GM12892 (cell line): ENCODE measurements around the gene FIGNL2. TPM values are rescaled to one million over a fixed set of nuclear protein-coding genes. Genes with fewer than 3 reads are reported as not detected.

Experiments
- DNase-seq: peaks from one replicate; pipeline ENCODE4 v3.0.0; 2011; ENCODE audit not compliant: insufficient read length
- FAIRE-seq: peaks from 2 replicates; lab custom pipeline; 2011; peaks lifted over from hg19 to GRCh38; lab: Jason Lieb, UNC
- POLR2A ChIP-seq: IDR thresholded peaks from 2 replicates; pipeline ENCODE4 v1.6.1; 2011; ENCODE audit warnings: low read depth, low read length, control low read depth
- POLR2AphosphoS5 ChIP-seq: IDR thresholded peaks from 2 replicates; pipeline ENCODE4 v1.6.1; 2011; ENCODE audit warnings: low read depth, low read length, control low read depth
- TAF1 ChIP-seq: IDR thresholded peaks from 2 replicates; pipeline ENCODE4 v1.6.1; 2011; ENCODE audit warnings: low read depth, mild to moderate bottlenecking, control low read depth, low read length, borderline replicate concordance
- polyA plus RNA-seq: library from polyadenylated mRNA; unstranded; fragments of >200 nt; gene quantifications from one replicate; pipeline ENCODE4 v1.2.1, GENCODE V29; 2012; ENCODE audit warnings: missing spikeins, inconsistent platforms; ENCODE audit not compliant: missing spikeins

The FIGNL2 gene, protein sequence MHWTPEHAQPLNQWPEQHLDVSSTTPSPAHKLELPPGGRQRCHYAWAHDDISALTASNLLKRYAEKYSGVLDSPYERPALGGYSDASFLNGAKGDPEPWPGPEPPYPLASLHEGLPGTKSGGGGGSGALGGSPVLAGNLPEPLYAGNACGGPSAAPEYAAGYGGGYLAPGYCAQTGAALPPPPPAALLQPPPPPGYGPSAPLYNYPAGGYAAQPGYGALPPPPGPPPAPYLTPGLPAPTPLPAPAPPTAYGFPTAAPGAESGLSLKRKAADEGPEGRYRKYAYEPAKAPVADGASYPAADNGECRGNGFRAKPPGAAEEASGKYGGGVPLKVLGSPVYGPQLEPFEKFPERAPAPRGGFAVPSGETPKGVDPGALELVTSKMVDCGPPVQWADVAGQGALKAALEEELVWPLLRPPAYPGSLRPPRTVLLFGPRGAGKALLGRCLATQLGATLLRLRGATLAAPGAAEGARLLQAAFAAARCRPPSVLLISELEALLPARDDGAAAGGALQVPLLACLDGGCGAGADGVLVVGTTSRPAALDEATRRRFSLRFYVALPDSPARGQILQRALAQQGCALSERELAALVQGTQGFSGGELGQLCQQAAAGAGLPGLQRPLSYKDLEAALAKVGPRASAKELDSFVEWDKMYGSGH
- not detected for polyA plus RNA-seq

DNA sequence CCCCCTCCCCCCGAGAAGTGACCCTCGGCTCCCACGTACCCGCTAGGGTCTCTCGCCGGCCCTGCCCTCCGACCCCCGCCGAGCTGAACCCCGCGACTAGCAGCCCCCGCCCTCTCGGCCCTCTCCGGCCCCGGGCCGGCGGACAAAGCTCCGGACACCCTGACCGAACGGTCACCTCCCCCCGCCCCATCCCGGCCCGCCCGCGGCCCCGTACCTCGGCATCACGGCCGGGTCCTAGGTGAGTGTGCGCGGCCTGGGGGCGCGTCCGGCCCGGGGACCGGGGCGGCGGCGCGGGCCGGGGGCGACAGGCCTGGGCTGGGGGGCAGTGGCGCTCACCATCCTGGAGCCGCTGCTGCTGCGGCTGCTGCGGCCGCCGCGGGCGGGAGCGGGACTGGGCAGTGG lies at the start of gene FIGNL2:
Gene FIGNL2, minus strand, starts transcription at position 393 of the 402 bp plus-strand sequence. CDS start 26,305 bp downstream, outside the sequence.
- DNase-seq (no peak), FAIRE-seq (no peak)
- no peak for TF ChIP-seq POLR2A
- no peak for TF ChIP-seq TAF1
- TF ChIP-seq POLR2AphosphoS5, result no peak

DNA sequence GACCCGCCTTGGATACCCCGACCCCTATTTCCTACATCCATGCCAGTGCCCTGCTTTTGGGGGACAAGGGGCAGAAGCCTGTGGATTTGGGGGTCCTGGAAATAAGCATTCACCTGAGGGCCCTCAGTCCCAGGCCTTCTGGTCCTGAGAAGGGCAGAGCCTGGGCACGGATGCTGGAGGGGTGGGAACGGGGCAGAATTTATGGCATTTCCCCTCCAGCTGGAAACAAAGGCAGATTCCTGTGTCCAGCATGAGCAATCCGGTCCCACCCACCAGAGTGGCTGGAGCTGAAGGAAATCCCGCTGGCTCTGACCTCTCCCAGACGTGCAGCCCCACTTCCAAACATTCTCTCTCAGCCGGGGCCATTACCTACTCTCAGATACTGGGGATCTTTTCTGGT lies 48.7 kb upstream of the FIGNL2 start:
- DNase-seq, result no peak
- TF ChIP-seq POLR2A (no peak), TAF1 (no peak), POLR2AphosphoS5 (no peak)
- no peak for FAIRE-seq

DNA sequence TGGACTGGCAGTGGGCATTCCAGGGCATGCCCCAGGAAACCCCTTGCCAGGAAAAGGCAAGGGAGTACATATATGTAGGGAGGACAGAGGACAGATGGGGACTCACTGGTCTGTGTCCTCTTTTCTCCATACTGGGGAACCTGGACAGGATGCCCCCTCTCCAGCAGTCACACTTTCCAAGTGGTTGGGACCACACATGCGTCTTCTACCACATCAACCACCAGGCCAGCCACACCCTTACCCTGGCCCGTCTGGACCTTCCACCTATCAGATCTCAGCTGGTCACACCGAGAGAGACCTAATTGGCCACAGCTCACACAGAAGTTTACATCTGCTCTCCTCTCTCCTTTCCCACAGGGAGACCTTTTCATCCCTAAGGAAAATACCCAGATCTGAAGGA lies 47.7 kb upstream of the FIGNL2 start:
- no peak for FAIRE-seq
- DNase-seq, result no peak
- TF ChIP-seq POLR2AphosphoS5 (no peak), TAF1 (no peak), POLR2A (no peak)

DNA sequence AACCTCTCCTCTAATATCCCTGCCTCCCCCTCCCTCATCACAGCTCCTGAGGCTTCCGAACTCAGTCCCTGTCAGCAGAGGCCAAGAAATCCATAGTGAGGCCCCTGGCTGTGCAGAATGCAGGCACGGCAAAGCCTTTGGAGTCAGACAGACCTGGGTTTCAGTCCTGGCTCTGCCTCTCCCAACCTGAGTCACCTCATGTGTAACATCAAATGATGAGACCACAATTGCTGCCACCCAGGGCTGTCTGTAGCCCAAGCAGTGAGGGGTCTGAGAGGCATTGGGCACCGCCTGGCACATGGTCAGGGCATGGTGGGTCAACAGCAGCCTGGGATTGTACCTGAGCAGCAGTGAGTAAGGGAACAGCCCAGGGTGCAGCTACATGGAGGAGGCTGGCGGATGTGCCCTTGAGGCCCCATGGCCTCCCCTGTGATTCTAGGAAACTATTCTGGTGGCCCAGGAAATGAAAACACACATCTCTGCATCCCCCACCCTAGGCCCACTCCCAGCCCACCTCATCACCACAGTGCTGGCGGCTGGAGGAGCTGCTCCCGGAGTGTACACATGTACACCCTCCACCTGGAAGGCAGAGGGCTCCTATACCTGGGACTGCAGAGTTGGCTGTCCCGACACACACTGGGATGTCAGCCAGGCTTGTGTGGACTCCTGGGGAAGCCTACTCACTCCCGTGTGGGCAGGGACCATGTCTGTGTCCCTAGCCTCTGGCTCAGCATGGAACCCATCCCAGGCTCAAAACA lies 47.0 kb upstream of the FIGNL2 start:
- FAIRE-seq, result no peak
- no peak for TF ChIP-seq POLR2AphosphoS5
- no peak for TF ChIP-seq POLR2A
- TF ChIP-seq TAF1, result no peak
- no peak for DNase-seq

DNA sequence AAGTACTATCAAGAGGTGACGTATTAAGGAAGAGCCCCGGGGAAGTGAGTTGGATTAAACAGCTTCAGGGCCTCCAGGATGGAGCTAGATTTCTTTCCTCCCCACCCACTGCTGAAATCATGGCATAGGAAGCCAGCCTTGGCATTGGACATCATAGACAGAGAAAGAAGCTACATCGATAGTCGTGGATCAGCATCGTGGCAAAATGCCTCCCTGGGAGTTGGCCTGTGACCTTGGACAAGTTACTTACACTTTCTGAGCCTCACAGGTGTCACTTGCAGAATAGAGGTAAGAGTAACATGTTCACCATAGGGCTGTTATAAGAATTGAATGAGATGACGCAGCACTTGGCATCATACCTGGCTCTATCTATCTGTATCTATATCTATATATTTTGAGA lies 45.3 kb upstream of the FIGNL2 start:
- no peak for FAIRE-seq
- DNase-seq, result no peak
- TF ChIP-seq POLR2A (no peak), POLR2AphosphoS5 (no peak), TAF1 (no peak)

DNA sequence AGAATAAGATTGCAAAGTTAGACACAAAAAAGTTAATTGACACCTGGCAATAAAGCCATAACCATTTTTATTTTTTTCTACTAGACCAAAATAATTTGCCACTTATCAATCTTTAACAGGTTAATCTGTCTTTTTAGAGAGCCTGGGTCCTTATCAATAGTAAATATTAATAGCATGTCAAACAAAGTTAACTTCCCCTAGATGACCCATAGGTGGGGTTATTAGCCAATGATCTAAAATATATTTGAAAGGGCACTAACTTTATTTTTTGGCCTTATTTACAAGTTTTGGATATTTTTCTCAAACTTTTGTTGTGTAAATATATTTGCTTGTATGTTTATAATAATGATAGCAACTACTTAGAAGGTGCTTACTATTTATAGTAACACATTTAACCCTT lies 43.3 kb upstream of the FIGNL2 start:
- no peak for FAIRE-seq
- TF ChIP-seq POLR2AphosphoS5 (no peak), POLR2A (no peak), TAF1 (no peak)

DNA sequence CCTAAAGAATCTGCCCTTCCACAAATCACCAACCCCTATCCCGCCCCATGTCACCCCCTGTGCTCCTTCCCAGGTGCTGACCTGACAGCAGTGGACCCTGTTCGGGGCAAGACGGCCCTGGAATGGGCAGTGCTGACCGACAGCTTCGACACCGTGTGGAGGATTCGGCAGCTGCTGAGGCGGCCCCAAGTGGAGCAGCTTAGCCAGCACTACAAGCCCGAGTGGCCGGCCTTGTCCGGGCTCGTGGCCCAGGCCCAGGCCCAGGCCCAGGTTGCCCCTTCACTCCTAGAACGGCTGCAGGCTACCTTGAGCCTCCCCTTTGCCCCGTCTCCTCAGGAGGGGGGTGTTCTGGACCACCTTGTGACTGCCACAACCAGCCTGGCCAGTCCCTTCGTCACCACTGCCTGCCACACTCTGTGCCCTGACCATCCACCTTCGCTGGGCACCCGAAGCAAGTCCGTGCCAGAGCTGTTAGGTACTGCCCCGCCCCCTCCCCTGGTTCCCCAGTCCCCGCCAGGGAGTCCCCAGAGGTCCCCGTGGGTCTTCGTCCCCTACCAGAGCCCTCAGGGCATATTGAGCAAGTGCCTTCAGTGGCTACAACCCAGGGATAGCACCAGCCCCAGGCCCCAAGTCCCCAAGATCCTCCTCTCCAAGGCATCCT lies 42.1 kb upstream of the FIGNL2 start:
- TF ChIP-seq TAF1 (no peak), POLR2A (no peak), POLR2AphosphoS5 (no peak)
- DNase-seq (no peak), FAIRE-seq (no peak)

More for the DNA sequence above, 43.3 kb upstream of the FIGNL2 start:
- no peak for DNase-seq

DNA sequence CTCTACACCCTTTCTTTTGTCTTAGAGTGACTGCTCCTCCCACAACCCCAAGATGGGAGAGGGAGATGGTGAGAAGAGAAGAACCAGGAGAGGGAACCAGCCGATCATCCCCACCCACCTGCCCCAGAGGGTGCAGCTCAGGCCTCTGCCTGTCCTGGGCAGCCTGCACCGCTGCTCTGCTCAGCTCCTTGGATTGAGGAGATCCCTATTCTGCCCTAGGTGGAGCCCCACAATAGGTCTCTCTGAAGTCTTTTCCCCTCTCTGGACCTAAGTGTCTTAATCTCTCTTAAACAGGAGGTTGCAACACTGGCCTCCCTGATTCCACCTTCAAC lies 41.6 kb upstream of the FIGNL2 start:
- DNase-seq (no peak), FAIRE-seq (no peak)
- TF ChIP-seq TAF1 (no peak), POLR2AphosphoS5 (no peak), POLR2A (no peak)

DNA sequence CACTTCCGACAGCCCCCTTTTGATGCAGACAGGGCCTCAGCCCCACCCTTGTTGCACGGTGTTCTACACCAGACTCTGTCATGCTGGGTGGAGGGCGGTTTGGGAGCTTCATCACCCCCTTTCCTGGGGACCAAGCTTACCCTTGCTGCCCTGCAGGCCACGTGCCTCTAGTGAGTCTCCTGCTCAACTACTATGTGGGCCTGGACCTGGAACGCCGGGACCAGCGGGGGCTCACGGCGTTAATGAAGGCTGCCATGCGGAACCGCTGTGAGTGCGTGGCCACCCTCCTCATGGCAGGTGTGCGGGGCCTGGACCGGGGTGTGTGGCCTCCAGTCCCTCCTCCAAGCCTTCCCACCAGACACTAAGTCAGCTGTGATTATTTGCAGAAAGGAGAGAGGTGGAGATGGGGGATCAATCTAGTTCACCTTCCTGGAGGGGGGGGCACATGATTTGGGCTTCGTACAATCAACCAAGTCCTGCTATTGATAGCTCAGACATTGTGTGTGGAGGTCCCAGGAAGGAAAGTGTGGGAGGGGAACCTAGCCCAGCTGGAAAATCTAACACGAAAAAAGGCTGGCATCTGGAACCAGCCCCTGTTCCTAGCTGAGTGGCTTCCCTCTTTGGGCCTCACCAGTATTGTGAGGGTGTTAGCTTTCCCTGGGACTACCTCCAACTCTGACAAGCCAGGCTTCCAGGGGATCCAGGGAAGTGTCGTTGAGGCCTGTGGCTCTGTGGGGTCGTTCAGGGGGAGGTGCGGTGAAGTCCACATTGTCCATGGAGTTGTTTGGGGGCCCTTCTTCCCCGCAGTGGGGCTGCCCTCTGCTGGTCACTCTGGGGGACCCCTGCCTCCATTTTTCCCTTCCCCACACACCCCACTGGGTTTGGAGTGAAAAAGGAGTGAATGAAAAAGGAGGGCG lies 41.0 kb upstream of the FIGNL2 start:
- DNase-seq, result no peak
- TF ChIP-seq POLR2AphosphoS5 (no peak), POLR2A (no peak), TAF1 (no peak)
- FAIRE-seq, result no peak
